HG03135 (cell line): Measurements from ENCODE around the gene ACSM5.
"Not testable (repeated sequence)": the region's sequence is repeated elsewhere in the genome, so short reads cannot be mapped to it uniquely, and the experiment has no call there.

Experiments used
- ATAC-seq: cut with Tn5 transposase; IDR thresholded peaks from one replicate; pipeline ENCODE4 v1.9.1; 2021; ENCODE audit warnings: mild to moderate bottlenecking, moderate library complexity; ENCODE audit not compliant: unreplicated experiment

Gene ACSM5

DNA sequence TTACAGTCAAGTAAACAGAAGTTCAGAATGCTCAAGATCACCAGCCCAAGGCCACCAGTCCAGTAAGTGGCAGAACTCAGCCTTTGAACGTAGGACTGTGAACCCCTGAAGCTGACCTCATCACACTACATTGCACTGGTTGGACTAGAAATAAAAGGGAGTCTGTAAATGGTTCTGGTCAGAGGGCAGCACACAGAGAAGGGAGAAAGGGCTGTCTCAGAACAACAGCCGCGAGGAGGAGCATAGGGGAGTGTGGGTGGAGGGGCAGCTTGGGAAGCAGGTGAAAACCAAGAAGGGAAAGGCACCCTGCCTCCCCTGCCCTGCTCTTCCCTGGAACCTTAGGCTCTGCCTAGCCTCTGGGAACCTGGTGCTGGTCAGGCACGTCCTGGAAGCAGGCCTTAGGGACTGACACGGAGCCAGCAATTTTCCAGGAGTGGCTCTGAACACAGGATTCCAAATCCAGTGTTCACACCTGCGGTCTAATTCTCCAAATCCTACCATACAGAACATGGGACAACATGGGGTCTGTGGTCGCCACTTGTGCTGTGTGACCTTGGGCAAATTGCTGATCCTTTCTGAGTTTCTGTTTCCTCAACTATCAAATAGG, 11.8 kb upstream of the ACSM5 start:
- no peak for ATAC-seq

DNA sequence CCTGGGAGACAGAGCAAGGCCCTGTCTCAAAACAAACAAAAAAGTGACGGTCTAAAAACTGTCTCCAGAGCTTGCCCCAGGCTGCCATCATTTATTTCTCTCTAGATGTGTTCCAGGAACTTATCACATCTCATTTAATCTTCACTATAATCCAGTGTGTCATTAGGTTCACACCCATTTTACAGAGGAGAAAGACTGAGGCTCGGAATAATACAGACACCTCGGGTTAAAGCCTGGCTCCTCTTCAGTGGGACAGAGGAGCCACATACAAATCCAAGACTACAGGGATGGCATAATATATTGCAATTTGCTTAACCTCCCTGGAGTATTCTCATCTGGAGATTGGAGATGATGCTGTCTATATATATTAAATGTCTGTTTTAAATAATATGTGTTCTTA, 10.7 kb upstream of the ACSM5 start:
- ATAC-seq = no peak

DNA sequence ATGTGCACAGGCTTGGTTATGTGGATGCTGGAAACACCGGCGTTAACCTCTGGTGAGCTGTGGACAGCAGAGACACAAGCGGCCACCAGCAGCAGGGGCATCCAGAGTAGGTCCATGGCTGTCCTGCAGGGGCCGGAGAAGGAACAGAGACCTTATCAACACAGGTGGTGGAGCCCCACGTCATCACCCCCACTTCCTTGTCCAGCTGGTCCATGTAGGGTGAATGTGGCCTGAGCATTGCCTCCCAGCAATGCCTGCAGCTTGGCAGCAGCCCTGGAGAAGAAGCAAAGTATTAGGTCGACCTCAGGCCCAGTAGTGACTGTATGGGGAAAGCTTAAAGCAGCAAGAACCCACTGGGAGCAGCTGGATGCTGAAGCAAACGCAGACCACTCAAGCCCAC, 10.1 kb upstream of the ACSM5 start:
- no peak for ATAC-seq

DNA sequence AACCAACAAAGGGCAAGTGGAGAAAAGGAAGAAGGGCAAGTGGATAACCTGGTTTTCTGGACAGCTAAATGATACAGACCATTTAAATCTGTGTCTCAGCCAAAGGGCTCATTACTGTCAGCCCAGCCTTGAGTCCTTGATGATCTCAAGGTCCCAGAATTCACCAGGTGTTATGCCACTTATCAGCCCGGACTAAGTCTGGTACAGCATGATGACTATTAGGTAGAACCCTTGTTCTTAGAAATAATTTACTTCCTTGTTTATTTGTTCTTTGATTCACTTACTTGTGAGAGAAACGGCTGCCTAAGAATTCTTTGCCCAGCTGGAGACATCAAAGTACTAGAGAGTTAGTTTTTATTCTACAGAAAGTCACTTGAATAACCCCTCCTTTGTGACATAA, 8.3 kb upstream of the ACSM5 start:
- ATAC-seq = no peak

- ATAC-seq = no peak
Observed at GRCh38 chr16:20401475-20402016, 7.8 kb upstream of the ACSM5 start.

DNA sequence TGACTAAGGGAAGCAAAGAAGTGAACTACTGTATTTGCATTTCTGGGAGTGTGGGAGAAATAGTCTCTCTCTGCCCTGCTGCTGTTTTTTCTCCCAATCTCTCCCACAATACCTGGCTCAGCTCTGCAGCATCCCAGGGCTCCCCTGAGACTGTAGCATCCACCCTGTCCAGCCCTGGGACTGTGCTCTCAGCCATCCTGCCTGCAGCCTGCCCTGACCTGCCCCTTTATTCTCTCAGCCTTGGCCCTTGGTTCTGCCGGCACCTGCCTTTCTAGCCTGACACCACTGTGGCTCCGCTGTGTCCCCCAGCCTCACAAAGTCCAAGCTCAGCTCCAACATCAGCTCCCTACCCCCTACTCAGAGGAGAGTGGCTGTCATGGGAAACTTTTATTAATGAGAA, 6.7 kb upstream of the ACSM5 start:
- no peak for ATAC-seq

GRCh38 chr16:20404637-20405036, 4.7 kb upstream of the ACSM5 start, which contains the start of gene PDILT:
TSS of gene PDILT (minus strand) at chr16:20404737. CDS start at chr16:20399300, 5,437 bp downstream.
- ATAC-seq = no peak

GRCh38 chr16:20410121-20410723, 888 bp downstream of the ACSM5 start:
- ATAC-seq = peak; percentile 81

- no peak for ATAC-seq
Observed at GRCh38 chr16:20411055-20411454, 1.7 kb downstream of the ACSM5 start.

DNA sequence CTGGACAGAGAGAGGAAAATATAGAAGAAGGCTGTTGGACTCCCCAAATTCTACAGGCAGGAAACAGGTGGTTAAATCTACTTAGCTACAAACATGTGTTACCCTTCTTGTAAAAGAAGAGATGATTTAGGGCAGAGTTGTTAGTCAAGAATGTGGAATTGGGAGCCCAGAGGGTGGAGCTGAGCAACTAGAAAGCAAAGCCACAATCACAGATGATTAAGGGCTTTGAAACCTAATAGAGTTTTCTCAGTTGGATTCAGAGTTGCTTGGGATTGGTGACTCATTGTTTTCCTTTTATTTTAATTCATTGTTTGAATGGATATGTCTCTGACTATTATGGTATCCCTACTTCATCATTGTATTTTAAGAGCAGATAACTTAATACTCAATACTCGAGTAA, 6.2 kb downstream of the ACSM5 start:
- ATAC-seq = no peak

GRCh38 chr16:20419093-20419492, 9.8 kb downstream of the ACSM5 start:
- not testable (repeated sequence) for ATAC-seq

- ATAC-seq = not testable (repeated sequence)
Observed at GRCh38 chr16:20421748-20422147, 12.4 kb downstream of the ACSM5 start.

- ATAC-seq = not testable (repeated sequence)
Observed at GRCh38 chr16:20423772-20424128, 14.4 kb downstream of the ACSM5 start.

DNA sequence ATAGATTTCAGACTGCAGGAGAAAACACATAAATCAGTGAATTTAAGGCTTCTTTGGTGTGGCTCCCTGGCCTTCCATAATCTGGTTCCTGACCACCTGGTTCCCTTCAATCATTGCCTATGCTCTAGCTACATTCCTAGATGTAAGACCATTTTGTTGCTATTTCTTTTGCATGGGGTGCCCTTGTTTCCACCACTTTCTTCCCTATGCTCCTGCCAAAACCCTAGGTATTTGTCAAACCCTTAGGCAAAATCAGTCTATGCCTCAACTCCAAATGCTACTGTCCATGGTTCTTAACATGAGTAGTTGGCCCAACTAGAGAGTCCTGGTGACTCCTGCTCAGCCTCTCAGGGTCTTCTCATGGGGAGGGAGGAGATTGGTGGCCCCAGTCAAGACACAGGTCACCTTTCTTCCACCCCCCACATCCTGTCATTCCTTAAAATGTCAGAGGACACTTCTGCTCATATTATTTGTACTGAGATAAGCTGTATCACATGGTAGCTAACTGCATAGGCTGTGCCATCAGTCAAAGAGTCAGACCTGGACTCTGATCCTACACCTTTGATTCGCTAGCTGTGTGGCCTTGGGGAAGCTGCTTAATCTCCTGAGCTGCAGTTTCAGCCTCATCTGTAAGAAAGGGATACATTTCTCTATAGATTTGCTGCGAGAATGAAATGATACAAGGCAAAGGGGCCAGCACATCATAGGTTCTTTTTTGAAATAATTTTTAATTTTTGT, 15.0 kb downstream of the ACSM5 start:
- no peak for ATAC-seq

DNA sequence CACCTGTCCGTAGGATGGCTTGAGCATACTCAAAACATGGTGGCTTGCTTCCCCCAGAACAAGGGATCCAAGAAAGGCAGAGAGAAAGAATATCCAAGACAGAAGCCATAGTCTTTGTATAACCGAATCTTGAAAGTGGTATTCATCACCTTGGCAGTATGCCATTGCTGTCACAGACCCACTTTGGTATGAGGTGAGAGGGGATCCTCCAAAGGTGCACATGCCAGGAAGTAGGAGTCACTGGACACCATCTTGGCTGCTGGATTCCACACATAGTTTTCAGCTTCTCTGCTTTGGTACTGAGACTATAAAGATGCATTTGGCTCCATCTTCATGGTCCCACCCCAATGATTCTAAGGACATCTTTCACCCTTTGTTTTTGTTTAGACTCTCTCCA, 18.1 kb downstream of the ACSM5 start:
- ATAC-seq = not testable (repeated sequence)

- not testable (repeated sequence) for ATAC-seq
Observed at GRCh38 chr16:20429499-20429898, 20.2 kb downstream of the ACSM5 start.

GRCh38 chr16:20430480-20430879, 21.1 kb downstream of the ACSM5 start:
- not testable (repeated sequence) for ATAC-seq

DNA sequence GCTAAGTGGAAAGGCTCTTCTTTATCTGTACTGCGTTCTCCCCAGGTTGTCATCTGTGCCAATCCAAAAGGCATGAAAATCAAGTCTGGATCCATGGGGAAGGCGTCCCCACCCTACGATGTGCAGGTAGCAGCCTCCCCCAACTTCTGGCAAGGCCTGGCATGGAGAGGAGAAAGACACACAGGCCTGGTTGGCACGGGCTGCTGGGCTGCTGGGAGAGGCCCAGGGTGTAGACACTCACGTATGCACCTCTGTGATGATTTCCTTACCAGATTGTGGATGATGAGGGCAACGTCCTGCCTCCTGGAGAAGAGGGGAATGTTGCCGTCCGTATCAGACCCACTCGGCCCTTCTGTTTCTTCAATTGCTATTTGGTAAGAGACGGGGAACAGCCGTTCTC, 21.6 kb downstream of the ACSM5 start:
- ATAC-seq = no peak

DNA sequence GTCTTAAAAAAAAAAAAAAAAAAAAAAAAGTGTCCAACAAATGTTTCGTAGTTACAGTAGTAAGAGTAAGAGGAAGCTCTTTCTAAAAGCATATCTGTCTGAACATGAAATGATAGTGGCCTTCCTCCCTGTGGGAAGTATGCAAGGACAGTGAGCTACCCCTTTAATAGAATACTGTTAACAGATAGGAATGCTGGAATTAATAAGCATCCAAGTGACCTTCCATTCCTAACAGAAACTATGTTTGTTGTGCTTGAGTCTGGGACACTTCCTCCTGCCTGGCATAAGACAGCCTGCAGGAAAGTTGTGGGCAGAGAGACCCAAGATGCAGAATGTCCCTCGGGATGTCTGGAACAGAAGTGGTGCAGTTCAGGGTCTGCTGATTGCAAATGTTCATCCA, 29.6 kb downstream of the ACSM5 start:
- ATAC-seq = not testable (repeated sequence)

- not testable (repeated sequence) for ATAC-seq
Observed at GRCh38 chr16:20439820-20440231, 30.5 kb downstream of the ACSM5 start.

DNA sequence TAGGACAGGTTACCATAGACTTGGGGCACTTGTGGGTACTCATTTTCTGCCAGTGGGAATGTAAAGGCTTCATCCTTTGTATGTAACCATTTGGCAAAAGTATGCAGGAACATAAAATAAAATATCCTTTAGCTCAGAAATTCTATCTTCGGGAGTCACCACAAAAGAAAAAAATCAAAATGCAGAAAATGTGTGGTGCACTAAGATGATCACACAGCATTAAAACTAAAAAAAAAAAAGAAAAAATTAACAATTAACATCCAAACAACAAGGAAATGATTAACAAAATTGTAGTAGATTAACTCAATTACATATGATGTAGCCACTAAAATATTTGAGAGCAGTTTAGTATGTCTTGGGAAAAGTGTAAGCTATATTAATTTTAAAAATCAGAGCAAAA, 31.4 kb downstream of the ACSM5 start:
- not testable (repeated sequence) for ATAC-seq

- no peak for ATAC-seq
Observed at GRCh38 chr16:20441191-20441590, 31.9 kb downstream of the ACSM5 start.
